ENCODE results near the gene NDST1. TPM values are rescaled to one million over a fixed set of nuclear protein-coding genes. Genes with fewer than 3 reads are reported as not detected.

NDST1 gene
- total RNA-seq, 1 donor from 2014 or later: 321 TPM

DNA sequence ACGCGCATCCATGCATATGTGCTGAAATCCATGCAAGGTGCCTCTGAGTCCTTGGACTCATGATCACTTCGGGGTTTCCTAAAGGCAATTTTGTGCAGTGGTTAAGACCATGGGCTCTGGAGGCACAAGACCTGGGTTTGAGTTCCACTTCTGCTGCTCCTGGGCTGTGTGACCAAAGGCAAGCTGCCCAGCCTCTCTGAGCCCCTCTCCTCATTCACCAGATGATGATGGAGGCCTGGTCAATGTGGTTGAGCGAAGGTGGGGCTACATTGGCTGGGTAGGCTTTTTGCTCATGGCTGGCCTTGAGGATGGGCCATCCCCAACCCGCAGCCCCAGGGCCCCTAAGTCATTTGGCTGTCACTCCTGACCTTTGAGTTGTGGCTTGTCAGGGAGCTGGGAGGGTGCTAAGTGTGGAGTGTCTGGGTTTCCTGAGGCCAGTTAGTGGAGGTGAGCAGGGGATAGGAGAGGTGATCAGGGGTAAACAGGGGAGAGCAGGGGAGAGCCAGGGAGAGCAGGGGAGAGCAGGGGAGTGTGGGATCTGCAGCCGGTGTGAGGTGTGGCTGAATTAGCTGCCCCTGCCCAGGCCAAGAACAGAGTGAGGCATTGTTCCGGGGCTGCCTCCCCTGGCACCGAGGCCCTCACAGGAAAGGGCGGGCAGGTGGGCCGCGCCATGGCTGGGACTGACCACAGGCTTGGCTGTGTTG is 68.0 kb downstream of the NDST1 start:
- no peak overlapping the region for H3K9ac ChIP-seq (ENCODE audit: low read length)
- H3K27me3 ChIP-seq (ENCODE audit: insufficient read depth, low read length): no peaks in the 10 kb centered on the region
- no peaks in the 10 kb centered on the region for H4K20me1 ChIP-seq (ENCODE audit: insufficient read depth, low read length)
- Mint-ChIP-seq H3K4me3 (ENCODE audit: unreplicated experiment) (no peak overlapping the region), H3K27ac (ENCODE audit: unreplicated experiment) (no peak overlapping the region), H3K4me1 (ENCODE audit: low read depth, unreplicated experiment) (no peaks in the 10 kb centered on the region), H3K36me3 (ENCODE audit: low read depth, unreplicated experiment) (peaks cover 4% of the 10 kb centered on the region), H3K9me3 (ENCODE audit: unreplicated experiment) (no peaks in the 10 kb centered on the region), H3K27me3 (ENCODE audit: low read depth, unreplicated experiment) (peaks cover 18% of the 10 kb centered on the region)
- no peak for TF ChIP-seq CTCF (IDR thresholded peaks at IDR 0.05; ENCODE audit: insufficient read depth, low read depth, low read length)
- TF ChIP-seq EZH2 (IDR thresholded peaks at IDR 0.05; ENCODE audit: insufficient read depth, low read length): no peak
- no peaks in the 10 kb centered on the region for H3K36me3 ChIP-seq (ENCODE audit: insufficient read depth, low read length)
- no peak for FAIRE-seq
- no peaks in the 10 kb centered on the region for H3K79me2 ChIP-seq (ENCODE audit: insufficient read depth, low read length)
- H3K9me3 ChIP-seq (ENCODE audit: insufficient read depth, low read depth, low read length): no peaks in the 10 kb centered on the region
- H3K4me2 ChIP-seq (ENCODE audit: low read length): no peak overlapping the region
- no peak for DNase-seq (ENCODE audit: low read depth)
- no peak overlapping the region for H2AFZ ChIP-seq (ENCODE audit: low read depth, low read length)
- H3K27ac ChIP-seq (ENCODE audit: low read depth, low read length): no peak overlapping the region
- H3K4me1 ChIP-seq (ENCODE audit: insufficient read depth, low read length): no peaks in the 10 kb centered on the region
- no peak overlapping the region for H3K4me3 ChIP-seq (ENCODE audit: insufficient read depth, low read depth, low read length)

DNA sequence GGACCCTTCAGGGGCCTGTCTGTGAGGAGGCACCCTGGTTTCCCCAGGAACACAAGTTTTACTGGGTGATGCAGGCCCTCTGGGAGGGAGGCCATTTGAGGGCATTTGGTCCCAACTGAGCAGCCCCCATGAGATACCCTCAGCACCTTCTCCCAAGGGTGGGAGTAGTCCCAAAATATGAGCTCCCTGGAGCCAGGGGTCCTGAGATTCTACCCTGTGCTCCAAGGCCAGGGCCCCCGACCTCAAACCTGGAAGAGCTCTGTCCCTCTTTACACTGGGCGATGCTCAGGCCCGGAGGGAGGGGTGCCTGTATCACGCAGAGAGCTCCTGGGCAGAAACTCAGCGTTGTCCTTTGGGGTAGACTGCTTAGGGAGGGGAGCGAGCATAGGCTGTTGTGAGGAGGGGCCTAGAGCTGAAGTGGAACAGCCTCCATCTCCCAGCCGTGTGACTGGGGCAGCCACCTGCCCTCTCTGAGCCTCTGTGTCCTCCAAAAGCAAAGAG is 68.6 kb downstream of the NDST1 start:
- Histone ChIP-seq H3K4me3 (ENCODE audit: insufficient read depth, low read depth, low read length) (no peak overlapping the region), H3K9me3 (ENCODE audit: insufficient read depth, low read depth, low read length) (no peaks in the 10 kb centered on the region), H4K20me1 (ENCODE audit: insufficient read depth, low read length) (no peaks in the 10 kb centered on the region), H3K36me3 (ENCODE audit: insufficient read depth, low read length) (no peaks in the 10 kb centered on the region), H3K4me2 (ENCODE audit: low read length) (no peak overlapping the region), H2AFZ (ENCODE audit: low read depth, low read length) (no peak overlapping the region), H3K27me3 (ENCODE audit: insufficient read depth, low read length) (no peaks in the 10 kb centered on the region), H3K9ac (ENCODE audit: low read length) (no peak overlapping the region), H3K79me2 (ENCODE audit: insufficient read depth, low read length) (no peaks in the 10 kb centered on the region), H3K4me1 (ENCODE audit: insufficient read depth, low read length) (peaks cover 2% of the 10 kb centered on the region), H3K27ac (ENCODE audit: low read depth, low read length) (no peak overlapping the region)
- no peak for DNase-seq (ENCODE audit: low read depth)
- Mint-ChIP-seq H3K36me3 (ENCODE audit: low read depth, unreplicated experiment) (peaks cover 4% of the 10 kb centered on the region), H3K4me1 (ENCODE audit: low read depth, unreplicated experiment) (peaks cover under 1% of the 10 kb centered on the region), H3K9me3 (ENCODE audit: unreplicated experiment) (no peaks in the 10 kb centered on the region), H3K27me3 (ENCODE audit: low read depth, unreplicated experiment) (peaks cover 18% of the 10 kb centered on the region), H3K27ac (ENCODE audit: unreplicated experiment) (no peak overlapping the region), H3K4me3 (ENCODE audit: unreplicated experiment) (no peak overlapping the region)
- TF ChIP-seq CTCF (IDR thresholded peaks at IDR 0.05; ENCODE audit: insufficient read depth, low read depth, low read length) (no peak), EZH2 (IDR thresholded peaks at IDR 0.05; ENCODE audit: insufficient read depth, low read length) (no peak)
- FAIRE-seq: no peak

Measured in astrocyte (in vitro differentiated cells and primary cell).